HepG2 (cell line): ENCODE data around the gene FTSJ1. TPM values are rescaled to one million over a fixed set of nuclear protein-coding genes. Genes with fewer than 3 reads are reported as not detected.

Source experiments
- EEA1 ChIP-seq: sonication (generic); formaldehyde crosslinking; IDR thresholded peaks from 2 replicates; pipeline ENCODE4 v1.5.1; 2020; ENCODE audit warnings: mild to moderate bottlenecking, missing genetic modification reagents, borderline replicate concordance
- TMF1 ChIP-seq: sonication (generic); formaldehyde crosslinking; IDR thresholded peaks from 2 replicates; pipeline ENCODE4 v1.8.1; 2022; ENCODE audit warnings: low read depth, missing genetic modification reagents
- ZNF251 ChIP-seq: sonication (generic); formaldehyde crosslinking; IDR thresholded peaks from 2 replicates; pipeline ENCODE4 v1.9.0; 2021; ENCODE audit warnings: mild to moderate bottlenecking, missing genetic modification reagents
- polyA plus RNA-seq, 8 experiments: library from polyadenylated mRNA; depleted of rRNA in 3 of 8; stranded (reverse) in 7 of 8; unstranded in 1 of 8; fragments of >200 nt; fragmentation: Illumina TruSeq in 4 of 8; extraction: Trizol in 4 of 8; gene quantifications; 2 replicates each; pipeline versions ENCODE4 v1.2.1 to v1.2.3, GENCODE V29; 2011 to 2016; ENCODE audit warnings: low read depth in 4 of 8, missing spikeins in 1 of 8, mixed read lengths in 1 of 8; ENCODE audit not compliant: insufficient read depth in 1 of 8
- total RNA-seq, 5 experiments: library from RNA; depleted of rRNA; stranded (reverse); fragments of >200 nt; fragmentation: Illumina TruSeq; extraction: Trizol; gene quantifications; 2 replicates each; pipeline ENCODE4 v1.2.3, GENCODE V29; 2016; ENCODE audit warnings: low read depth in 1 of 5
- TF ChIP-seq, protein P1 (sequence below): sonication (generic); formaldehyde crosslinking; IDR thresholded peaks from 2 replicates; pipeline ENCODE4 v1.5.1; 2020; ENCODE audit warnings: mild to moderate bottlenecking, missing genetic modification reagents, borderline replicate concordance
- TF ChIP-seq, protein P2 (sequence below): sonication (generic); formaldehyde crosslinking; IDR thresholded peaks from 2 replicates; pipeline ENCODE4 v1.5.0; 2020; ENCODE audit warnings: mild to moderate bottlenecking, missing genetic modification reagents
- TF ChIP-seq, protein P3 (sequence below): sonication (generic); formaldehyde crosslinking; IDR thresholded peaks from 2 replicates; pipeline ENCODE4 v1.5.0; 2020; ENCODE audit warnings: mild to moderate bottlenecking, missing genetic modification reagents, borderline replicate concordance
- TF ChIP-seq, protein P4 (sequence below): sonication (generic); formaldehyde crosslinking; IDR thresholded peaks from 2 replicates; pipeline ENCODE4 v1.4.0; 2020; ENCODE audit warnings: missing genetic modification reagents
- TF ChIP-seq, protein P5 (sequence below): sonication (generic); formaldehyde crosslinking; IDR thresholded peaks from 2 replicates; pipeline ENCODE4 v1.4.0; 2020; ENCODE audit warnings: mild to moderate bottlenecking, missing genetic modification reagents
- TF ChIP-seq, protein P6 (sequence below): sonication (generic); formaldehyde crosslinking; IDR thresholded peaks from 2 replicates; pipeline ENCODE4 v1.8.1; 2023; ENCODE audit warnings: mild to moderate bottlenecking, missing genetic modification reagents

FTSJ1 gene
- total and polyA plus RNA-seq, 2 of the 13 experiments (the other 11 are each of a cell fraction or from before 2014, with no cell fraction given): 30.3 to 37.9 TPM

DNA sequence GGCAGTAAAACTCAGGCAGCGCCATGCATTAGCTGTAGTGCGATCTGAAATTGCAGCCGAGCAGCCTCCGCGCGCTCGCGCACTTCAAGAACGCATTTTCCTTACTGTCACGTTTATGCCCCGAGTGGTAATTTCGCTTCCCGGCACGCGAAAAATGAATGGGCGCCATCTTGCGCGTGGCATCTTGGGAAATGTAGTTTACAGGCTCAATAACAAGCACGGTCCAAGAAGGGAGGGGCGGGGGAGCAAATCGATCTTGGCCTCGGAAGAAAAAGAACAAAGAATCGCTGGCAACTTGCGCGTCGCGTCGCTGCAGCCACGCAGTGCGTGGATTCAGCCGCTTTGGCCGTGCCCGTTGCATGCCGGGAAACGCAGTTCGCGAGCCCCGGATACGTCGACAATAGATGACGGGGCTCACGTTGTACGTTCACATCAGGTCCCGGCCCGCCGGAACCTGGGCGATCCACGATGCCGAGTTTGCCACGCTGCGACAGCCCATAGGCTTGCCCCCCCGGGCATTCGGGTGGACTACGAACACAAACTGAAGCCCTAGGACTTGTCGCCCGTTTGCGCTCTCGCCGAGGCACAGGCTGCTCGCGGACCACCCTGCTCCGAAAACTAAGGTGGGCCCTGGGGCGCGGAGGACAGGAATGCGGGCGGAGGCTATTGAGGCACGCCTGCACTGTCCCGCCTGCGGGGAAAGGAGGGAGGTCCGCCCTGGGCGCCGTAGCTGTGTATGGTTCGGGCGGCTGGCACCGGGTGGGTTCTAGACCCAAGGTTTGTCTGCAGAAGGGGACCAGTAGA is at the start of gene FTSJ1 (continued):
- TF ChIP-seq, protein P1, sequence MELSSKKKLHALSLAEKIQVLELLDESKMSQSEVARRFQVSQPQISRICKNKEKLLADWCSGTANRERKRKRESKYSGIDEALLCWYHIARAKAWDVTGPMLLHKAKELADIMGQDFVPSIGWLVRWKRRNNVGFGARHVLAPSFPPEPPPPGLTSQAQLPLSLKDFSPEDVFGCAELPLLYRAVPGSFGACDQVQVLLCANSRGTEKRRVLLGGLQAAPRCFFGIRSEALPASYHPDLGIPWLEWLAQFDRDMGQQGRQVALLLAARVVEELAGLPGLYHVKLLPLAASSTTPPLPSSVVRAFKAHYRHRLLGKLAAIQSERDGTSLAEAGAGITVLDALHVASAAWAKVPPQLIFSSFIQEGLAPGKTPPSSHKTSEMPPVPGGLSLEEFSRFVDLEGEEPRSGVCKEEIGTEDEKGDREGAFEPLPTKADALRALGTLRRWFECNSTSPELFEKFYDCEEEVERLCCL (CRISPR knock-in tag): no peak
- TF ChIP-seq ZNF251 (no peak), EEA1 (no peak), TMF1 (CRISPR knock-in tag) (no peak)
- TF ChIP-seq, protein P2, sequence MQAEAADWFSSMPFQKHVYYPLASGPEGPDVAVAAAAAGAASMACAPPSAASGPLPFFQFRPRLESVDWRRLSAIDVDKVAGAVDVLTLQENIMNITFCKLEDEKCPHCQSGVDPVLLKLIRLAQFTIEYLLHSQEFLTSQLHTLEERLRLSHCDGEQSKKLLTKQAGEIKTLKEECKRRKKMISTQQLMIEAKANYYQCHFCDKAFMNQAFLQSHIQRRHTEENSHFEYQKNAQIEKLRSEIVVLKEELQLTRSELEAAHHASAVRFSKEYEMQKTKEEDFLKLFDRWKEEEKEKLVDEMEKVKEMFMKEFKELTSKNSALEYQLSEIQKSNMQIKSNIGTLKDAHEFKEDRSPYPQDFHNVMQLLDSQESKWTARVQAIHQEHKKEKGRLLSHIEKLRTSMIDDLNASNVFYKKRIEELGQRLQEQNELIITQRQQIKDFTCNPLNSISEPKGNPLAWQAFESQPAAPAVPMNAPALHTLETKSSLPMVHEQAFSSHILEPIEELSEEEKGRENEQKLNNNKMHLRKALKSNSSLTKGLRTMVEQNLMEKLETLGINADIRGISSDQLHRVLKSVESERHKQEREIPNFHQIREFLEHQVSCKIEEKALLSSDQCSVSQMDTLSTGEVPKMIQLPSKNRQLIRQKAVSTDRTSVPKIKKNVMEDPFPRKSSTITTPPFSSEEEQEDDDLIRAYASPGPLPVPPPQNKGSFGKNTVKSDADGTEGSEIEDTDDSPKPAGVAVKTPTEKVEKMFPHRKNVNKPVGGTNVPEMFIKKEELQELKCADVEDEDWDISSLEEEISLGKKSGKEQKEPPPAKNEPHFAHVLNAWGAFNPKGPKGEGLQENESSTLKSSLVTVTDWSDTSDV: no peak
- TF ChIP-seq, protein P3, sequence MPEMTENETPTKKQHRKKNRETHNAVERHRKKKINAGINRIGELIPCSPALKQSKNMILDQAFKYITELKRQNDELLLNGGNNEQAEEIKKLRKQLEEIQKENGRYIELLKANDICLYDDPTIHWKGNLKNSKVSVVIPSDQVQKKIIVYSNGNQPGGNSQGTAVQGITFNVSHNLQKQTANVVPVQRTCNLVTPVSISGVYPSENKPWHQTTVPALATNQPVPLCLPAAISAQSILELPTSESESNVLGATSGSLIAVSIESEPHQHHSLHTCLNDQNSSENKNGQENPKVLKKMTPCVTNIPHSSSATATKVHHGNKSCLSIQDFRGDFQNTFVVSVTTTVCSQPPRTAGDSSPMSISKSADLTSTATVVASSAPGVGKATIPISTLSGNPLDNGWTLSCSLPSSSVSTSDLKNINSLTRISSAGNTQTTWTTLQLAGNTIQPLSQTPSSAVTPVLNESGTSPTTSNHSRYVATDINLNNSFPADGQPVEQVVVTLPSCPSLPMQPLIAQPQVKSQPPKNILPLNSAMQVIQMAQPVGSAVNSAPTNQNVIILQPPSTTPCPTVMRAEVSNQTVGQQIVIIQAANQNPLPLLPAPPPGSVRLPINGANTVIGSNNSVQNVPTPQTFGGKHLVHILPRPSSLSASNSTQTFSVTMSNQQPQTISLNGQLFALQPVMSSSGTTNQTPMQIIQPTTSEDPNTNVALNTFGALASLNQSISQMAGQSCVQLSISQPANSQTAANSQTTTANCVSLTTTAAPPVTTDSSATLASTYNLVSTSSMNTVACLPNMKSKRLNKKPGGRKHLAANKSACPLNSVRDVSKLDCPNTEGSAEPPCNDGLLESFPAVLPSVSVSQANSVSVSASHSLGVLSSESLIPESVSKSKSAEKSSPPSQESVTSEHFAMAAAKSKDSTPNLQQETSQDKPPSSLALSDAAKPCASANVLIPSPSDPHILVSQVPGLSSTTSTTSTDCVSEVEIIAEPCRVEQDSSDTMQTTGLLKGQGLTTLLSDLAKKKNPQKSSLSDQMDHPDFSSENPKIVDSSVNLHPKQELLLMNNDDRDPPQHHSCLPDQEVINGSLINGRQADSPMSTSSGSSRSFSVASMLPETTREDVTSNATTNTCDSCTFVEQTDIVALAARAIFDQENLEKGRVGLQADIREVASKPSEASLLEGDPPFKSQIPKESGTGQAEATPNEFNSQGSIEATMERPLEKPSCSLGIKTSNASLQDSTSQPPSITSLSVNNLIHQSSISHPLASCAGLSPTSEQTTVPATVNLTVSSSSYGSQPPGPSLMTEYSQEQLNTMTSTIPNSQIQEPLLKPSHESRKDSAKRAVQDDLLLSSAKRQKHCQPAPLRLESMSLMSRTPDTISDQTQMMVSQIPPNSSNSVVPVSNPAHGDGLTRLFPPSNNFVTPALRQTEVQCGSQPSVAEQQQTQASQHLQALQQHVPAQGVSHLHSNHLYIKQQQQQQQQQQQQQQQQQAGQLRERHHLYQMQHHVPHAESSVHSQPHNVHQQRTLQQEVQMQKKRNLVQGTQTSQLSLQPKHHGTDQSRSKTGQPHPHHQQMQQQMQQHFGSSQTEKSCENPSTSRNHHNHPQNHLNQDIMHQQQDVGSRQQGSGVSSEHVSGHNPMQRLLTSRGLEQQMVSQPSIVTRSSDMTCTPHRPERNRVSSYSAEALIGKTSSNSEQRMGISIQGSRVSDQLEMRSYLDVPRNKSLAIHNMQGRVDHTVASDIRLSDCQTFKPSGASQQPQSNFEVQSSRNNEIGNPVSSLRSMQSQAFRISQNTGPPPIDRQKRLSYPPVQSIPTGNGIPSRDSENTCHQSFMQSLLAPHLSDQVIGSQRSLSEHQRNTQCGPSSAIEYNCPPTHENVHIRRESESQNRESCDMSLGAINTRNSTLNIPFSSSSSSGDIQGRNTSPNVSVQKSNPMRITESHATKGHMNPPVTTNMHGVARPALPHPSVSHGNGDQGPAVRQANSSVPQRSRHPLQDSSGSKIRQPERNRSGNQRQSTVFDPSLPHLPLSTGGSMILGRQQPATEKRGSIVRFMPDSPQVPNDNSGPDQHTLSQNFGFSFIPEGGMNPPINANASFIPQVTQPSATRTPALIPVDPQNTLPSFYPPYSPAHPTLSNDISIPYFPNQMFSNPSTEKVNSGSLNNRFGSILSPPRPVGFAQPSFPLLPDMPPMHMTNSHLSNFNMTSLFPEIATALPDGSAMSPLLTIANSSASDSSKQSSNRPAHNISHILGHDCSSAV: no peak
- TF ChIP-seq, protein P4, sequence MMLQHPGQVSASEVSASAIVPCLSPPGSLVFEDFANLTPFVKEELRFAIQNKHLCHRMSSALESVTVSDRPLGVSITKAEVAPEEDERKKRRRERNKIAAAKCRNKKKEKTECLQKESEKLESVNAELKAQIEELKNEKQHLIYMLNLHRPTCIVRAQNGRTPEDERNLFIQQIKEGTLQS (CRISPR knock-in tag): no peak
- TF ChIP-seq, protein P5, sequence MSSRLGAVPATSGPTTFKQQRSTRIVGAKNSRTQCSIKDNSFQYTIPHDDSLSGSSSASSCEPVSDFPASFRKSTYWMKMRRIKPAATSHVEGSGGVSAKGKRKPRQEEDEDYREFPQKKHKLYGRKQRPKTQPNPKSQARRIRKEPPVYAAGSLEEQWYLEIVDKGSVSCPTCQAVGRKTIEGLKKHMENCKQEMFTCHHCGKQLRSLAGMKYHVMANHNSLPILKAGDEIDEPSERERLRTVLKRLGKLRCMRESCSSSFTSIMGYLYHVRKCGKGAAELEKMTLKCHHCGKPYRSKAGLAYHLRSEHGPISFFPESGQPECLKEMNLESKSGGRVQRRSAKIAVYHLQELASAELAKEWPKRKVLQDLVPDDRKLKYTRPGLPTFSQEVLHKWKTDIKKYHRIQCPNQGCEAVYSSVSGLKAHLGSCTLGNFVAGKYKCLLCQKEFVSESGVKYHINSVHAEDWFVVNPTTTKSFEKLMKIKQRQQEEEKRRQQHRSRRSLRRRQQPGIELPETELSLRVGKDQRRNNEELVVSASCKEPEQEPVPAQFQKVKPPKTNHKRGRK (CRISPR knock-in tag): no peak
- TF ChIP-seq, protein P6, sequence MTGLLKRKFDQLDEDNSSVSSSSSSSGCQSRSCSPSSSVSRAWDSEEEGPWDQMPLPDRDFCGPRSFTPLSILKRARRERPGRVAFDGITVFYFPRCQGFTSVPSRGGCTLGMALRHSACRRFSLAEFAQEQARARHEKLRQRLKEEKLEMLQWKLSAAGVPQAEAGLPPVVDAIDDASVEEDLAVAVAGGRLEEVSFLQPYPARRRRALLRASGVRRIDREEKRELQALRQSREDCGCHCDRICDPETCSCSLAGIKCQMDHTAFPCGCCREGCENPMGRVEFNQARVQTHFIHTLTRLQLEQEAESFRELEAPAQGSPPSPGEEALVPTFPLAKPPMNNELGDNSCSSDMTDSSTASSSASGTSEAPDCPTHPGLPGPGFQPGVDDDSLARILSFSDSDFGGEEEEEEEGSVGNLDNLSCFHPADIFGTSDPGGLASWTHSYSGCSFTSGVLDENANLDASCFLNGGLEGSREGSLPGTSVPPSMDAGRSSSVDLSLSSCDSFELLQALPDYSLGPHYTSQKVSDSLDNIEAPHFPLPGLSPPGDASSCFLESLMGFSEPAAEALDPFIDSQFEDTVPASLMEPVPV (CRISPR knock-in tag): peak; percentile 55; the same call in 1 of the 2 replicates
